Upper lobe of left lung (tissue), 4 donors: ENCODE measurements around the gene ZNF627.

Source experiments
- POLR2A ChIP-seq, 4 donors: fragments of 450-650 bp; IDR thresholded peaks; one replicate each; pipeline ENCODE4 v1.5.1; 2016 to 2017; ENCODE audit warnings: antibody characterized with exemption in 4 of 4, mild to moderate bottlenecking in 2 of 4
- POLR2AphosphoS5 ChIP-seq, 2 donors: sonication (generic); formaldehyde crosslinking; IDR thresholded peaks; one replicate each; pipeline ENCODE4 v1.5.1; 2017; ENCODE audit warnings: antibody characterized with exemption in 2 of 2
- TF ChIP-seq, protein P1 (sequence below), 6 experiments: fragments of 450-650 bp in 4 of 6; fragments of 200-600 bp in 2 of 6; sonication (generic) in 2 of 6; IDR thresholded peaks; one replicate each; pipeline ENCODE4 v1.5.1; 2016 to 2019; ENCODE audit warnings: antibody characterized with exemption in 6 of 6

DNA sequence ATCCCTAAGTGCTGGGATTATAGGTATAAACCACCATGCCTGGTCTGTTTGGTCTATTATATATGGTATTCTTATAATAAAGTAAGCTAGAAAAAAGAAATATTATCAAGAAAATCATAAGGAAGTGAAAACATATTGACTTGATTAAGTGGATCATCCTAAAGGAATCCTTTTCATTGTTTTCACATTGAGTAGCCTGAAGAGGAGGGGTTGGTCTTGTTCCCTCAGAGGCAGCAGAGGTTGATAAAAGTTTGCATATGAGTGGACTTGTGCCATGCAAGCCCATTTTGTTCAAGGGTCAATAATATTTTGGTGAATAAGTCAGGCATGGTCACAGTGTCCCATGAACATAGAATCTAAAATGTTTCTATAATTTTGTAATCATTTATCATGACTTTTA, 52.7 kb downstream of the ZNF627 start:
- no peak for TF ChIP-seq POLR2A (IDR thresholded peaks at IDR 0.05)
- TF ChIP-seq, protein P1, sequence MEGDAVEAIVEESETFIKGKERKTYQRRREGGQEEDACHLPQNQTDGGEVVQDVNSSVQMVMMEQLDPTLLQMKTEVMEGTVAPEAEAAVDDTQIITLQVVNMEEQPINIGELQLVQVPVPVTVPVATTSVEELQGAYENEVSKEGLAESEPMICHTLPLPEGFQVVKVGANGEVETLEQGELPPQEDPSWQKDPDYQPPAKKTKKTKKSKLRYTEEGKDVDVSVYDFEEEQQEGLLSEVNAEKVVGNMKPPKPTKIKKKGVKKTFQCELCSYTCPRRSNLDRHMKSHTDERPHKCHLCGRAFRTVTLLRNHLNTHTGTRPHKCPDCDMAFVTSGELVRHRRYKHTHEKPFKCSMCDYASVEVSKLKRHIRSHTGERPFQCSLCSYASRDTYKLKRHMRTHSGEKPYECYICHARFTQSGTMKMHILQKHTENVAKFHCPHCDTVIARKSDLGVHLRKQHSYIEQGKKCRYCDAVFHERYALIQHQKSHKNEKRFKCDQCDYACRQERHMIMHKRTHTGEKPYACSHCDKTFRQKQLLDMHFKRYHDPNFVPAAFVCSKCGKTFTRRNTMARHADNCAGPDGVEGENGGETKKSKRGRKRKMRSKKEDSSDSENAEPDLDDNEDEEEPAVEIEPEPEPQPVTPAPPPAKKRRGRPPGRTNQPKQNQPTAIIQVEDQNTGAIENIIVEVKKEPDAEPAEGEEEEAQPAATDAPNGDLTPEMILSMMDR (IDR thresholded peaks at IDR 0.05) = no peak
- TF ChIP-seq POLR2AphosphoS5 (IDR thresholded peaks at IDR 0.05) = no peak
